Inflammatory macrophage treated with lipopolysaccharide for 4 hours (primary cell): ENCODE measurements around the gene CYP27B1.
"Not testable (repeated sequence)": the region's sequence is repeated elsewhere in the genome, so short reads cannot be mapped to it uniquely, and the experiment has no call there.

ENCODE experiments used
- DNase-seq: peaks from one replicate; pipeline ENCODE4 v3.0.0-alpha.2; 2020

The CYP27B1 gene

DNA sequence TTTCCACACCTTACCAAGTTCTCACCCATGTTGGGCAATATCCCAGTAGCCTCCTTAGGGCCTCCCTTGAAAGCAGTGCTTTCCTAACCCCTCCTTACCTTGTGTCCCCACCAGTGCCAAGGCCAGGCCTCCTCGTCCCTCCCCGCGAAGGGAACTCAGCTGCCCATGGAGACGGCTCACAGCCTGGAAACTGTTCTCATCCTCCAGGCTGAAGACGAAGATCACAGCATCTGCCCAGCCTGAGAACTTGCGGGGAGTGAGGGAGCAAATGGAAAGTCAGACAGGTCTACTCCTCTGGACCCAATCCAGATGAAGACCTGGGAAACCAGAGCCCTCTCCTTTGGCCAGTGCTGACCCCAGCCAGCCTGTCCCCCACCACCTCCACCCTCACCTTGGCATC lies 33.0 kb downstream of the CYP27B1 start:
- no peak for DNase-seq

DNA sequence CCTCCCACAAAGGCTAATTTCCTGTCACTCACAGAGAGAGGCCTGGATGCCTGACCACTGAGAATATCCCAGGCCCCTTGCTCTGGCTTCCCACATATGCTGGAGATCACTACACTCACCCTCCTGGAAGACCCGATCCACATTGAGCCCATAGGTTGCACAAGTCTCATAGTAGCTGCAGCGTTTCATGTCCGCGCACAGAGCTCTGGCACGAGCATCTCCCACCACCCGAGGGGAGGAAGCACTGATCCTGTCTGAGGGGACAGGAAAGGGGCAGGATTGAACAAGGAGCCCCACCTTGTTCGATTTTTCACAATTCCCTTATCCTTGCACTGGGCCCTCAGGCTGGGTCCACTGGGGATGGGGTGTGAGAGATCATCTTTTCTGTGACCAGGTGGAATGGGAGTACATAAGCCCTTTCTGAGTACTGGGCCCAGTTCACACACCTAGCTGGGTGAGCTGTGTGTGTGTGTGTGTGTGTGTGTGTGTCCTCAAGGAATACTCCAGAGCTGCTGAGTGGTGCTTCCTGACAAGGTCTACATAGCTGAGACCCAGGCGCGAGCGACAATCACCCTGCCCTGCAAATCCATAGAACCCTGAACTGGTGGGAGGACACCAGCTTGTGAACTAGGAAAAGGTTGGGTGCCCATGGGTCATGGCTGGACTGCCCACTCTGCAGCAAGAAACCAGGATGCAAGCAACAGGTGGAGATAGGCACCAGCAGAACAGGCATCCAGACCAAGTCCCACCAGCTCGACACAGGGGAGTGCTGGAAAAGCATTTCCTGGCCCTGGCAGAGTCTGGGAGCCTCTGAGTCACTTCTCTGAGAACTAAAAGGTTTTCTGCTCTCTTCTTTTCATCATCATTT lies 33.9 kb downstream of the CYP27B1 start:
- DNase-seq: no peak

DNA sequence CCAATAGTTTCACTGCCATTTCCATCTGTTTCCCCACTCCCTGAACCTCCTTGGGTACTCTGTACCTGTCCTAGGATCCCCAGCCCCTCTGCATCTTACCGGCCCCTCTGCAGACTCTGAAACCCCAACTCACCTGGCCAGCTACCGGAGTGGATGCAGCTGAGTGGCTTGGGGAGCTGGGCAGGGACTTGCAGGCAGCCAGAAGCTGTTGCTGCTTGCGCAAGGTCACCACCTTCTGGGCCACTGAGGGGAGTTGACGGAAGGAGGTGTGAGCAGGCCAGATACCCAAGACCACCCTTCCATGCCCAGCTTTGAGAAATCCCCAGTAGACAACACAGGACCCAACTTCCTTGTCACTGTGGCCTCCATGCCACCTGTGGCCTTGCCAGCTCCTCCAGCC lies 34.6 kb downstream of the CYP27B1 start:
- DNase-seq: no peak

DNA sequence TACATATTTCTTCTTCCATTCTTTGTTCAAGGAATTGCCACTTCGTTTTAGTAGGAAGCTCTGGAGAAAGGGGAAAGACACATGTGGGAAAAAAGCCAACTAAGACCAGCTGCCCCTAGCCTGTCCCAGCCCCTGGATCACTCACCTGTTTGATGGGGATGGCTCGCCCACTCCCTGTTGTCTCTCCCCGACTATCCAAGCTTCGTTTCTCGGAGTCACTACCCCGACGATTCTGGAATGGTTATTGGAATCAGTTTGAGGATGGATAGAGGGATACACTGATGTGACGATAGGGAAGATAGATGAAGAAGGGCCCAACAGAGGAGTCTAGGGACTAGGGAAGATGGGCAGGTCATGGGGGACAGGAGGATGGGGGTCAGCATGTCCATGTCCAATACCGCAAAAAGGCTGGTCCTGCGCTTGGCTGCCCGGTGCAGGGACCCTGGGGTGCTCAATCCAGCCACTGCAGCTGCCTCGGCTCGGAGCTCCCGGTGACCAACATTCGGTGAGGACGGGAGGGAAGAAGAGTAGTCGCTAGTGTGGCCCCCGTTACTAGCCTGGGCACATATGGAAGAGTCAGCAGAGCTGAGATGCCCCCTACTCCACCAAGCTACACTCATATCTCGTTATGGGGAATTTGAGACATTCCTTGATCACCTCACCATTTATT lies 35.3 kb downstream of the CYP27B1 start:
- no peak for DNase-seq

DNA sequence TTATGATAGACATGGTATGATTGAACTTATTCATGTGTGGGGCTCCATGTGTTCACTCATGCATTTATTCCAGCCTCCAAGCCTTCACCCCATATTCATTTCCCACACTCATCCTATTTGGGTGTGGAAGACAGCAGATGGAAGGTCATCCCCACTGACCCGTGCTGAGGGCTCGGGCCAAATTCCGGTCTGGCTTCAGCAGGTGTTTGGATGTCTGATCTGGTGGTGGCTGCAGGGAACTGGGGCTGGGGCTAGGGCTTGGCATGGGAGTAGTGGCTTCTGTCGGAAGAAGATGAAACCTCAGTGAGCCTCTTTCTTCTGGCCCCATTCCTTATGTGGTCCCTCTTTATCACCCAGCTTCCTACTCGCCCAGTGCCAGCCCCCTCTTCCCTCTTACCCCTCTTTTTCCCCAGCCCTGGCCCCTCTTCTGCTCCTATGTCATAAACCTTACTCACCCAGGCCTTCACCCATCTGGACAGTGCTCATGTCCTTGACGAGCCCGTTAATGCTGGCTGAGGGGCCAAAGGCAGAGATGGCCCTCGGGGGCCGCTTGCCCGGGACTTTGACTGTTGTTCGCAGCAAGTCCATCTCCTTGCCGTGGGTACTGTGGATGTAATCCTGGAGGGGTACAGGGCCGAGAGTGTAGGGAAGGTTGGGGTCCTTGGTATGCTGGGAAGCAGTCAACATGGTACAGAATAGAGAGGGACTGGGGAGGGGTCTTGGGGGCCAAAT lies 36.4 kb downstream of the CYP27B1 start:
- DNase-seq: no peak

DNA sequence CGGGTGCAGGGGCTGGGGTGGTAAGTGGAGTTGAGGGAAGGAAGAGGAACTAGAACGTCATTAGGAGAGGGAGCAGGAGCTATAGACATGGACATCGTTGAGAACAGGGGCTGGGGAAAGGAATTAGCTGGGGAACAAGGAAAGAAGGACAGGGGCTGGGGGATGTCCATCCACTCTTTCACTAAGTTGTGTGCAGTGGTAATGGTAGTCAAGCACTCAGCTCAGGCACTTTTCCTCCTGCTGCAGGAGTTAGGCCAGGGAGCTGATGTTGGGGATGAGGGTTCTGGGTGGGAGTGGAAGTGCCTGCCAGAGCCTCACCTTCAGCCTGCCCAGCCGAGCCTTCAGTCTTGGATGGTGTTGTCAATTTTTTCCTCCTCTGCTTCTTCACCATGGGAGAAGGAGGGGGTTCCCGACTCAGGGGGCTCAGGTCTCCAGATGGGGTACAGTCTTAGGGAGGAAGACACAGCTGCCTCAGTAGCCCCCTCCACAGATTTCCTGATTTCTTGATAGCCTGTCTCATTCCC lies 37.5 kb downstream of the CYP27B1 start:
- no peak for DNase-seq

DNA sequence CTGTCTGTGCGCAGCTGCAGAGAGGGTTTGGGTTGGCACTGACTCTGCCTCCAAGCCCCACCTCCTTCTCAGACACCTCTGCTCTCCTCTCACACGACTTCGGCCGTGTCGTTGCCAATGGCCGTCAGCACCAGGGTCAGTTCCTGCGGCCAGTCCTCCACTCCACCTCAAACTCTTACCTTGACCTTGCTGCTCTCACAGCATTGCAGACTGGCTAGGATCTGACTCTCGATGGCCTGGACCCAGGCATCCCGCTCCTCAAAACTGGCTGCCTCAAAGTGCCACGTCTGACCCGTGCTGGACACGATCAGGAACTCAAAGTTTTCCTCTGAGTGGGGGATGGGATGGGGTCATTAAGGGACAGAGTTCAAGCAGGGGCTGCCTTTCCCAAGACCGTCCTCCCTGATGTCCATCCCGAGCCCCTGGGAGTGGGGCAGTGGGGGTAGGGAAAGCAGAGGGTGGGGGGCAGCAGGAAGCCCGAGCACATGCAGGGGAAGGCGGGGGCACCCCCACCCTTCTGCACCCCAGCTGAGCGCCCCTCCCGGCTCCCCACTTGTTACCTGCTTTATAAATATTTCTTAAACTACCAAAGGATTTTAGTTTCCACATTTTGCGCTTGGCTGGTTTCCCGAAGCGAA lies 39.0 kb downstream of the CYP27B1 start:
- DNase-seq: no peak

DNA sequence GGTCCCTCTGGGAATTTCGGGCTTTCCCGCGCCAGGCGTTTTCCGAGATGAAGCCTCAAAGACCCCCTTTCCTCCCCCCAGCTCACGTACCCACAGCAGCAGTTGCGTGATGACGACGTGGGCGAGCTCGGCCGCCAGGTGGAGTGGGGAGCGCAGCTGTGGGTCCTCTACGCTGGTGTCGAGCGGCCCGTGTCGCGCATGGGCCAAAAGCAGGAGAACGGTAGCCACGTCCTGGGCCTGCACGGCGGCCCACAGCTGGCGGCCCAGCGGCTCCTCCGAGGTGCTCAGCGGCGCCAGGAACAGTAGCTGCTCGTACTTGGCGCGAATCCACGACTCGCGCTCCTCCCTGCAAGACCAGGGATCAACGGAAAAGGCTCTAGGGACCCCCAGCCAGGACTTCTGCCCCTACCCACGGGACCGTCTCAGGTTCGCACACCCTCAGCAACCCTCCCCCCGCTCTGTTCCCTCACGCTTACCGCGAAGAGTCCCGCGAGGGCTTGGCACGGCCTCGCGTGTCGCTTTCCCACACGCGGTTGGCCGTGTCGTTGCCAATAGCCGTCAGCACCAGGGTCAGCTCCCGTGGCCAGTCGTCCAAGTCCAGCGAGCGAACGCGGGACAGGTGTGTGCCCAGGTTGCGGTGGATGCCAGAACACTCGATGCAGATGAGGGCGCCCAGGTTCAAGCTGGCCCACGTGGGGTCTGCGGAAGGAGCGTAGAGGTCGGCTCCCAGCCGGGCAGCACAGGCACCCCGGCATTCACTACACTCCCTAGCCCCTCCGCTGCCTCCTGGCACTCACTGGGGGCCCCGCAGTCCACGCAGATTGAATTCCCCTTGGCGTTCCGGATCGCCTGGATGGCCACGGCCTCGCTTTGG lies 39.8 kb downstream of the CYP27B1 start:
- DNase-seq: no peak

DNA sequence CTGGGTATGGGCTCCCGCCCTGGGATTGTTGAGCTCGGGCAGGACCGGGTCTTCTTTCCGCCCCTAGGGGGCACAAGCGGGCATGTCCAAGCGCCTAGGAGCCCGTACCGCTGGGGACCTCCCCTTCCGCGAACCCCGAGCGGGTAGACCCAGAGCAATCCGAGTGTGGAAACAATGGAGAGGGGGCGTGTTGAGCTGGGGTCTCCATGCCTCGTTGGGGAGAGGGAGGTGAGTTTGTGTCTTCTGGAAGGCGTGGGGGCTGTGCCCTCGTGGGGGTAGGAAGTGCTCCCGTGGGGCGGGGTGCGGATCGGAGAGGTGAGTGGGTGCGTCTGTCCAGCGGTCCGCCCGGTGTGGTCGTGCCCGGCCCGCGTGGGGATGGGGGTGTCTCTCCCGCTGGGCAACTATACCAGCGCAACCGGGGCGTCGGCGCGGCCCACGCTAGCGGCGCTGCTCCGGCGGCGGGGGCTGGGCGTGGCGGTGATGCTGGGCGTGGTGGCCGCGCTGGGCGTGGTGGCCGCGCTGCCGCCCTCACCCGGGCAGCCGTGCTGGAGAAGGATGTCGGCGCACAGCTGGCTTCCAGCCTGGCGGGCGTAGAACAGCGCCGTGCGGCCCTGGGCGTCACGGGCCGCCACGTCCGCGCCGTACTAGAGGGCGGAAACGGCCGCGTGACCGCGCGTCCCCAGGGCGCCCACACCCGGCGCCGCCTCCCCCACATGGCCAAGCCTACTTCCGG lies 40.6 kb downstream of the CYP27B1 start:
- DNase-seq: peak; percentile 23

DNA sequence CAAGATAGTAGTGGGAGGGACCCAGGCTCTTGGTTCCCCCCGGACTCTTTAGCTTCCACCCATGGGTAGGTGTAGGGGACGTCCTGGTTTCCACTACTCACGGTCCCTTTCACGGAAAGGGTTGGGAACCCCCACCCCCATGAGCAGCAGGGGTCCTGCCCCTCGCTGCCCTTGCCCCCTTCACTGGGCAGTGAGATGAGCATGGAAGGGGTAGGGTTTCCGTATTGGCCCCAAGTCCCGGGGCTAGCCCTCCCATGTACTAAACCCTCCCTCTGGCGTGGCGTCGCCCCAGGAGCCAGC lies 41.1 kb downstream of the CYP27B1 start:
- no peak for DNase-seq

DNA sequence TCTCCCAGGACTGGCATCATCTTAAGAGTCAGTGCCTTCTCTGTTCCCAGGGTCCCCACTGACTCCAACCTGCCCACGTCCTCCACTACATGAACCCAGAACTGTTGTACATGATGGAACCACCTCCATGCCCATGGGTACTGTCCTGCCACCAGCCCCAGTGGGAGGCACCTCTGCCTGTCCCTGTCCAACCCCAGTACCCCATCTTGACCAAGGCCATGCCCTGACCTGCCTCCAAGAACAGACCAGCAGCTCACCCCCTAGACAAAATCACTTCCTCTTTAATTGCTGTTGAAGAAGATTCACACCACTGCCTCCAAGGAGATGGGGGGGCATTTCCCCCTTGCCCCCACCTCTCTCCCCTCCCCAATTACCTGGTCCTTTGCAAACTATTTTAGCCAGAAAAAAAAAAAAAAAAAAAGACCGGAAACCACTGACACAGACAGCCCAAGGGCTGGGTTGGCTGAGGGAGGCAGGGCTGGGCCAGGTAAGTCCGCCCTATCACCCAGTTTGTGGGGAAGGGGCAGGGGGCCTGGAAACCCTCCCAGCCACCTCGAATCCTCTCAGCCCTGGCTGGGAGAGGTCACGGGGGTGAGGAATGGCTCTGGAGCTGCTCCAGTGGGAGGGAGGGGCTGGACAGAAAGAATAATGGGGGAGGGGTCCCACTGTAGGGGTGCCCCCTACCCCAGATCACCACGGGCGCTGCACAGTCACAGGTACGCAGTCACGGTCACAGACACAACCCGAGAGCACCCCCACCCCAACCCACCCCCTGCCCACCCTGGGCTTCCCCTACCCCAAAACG lies 41.7 kb downstream of the CYP27B1 start:
- DNase-seq: no peak

DNA sequence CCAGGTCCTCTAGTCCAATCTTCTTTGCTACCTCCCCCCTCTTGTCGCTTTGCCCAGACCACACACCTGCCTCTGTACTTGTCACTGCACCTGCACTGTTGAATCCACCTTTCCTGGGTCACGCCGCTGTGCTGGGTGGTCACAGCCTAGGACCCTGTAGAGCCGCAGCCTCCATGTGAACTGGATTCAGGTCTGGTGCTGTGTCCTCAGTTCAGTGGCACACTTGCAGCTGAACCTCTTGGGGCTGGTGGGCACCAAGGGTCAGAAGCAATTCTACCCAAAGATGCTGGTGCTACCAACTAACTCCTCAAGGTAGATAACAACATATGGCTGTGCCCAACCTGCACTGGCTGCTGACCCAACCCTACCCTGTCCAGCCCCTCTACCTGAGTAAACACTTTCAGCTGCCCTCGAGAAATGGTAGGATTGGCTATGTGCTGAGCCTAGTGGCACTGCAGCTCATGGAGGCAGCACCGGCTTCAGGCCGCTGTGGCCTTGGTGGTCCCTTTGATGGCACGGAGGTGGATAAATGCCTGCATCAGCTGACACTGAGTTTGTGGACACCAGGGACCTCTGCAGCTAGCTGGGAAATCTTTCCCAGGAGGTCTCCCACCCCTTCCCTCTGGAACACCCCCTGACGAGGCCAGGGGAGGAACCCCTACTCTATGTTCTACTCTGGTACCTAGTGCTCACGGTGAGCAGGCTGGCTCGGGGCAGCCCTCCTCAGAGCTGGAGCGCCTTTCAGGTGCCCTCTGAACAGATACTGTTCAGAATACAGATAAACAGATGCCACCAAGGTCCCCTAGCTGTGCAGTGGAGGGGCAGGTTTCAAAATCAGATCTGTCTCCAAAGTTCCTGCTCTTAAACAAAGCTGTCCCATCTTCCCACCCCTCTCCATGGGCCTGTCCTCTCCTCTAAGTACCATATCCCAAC lies 42.6 kb downstream of the CYP27B1 start:
- DNase-seq: no peak

DNA sequence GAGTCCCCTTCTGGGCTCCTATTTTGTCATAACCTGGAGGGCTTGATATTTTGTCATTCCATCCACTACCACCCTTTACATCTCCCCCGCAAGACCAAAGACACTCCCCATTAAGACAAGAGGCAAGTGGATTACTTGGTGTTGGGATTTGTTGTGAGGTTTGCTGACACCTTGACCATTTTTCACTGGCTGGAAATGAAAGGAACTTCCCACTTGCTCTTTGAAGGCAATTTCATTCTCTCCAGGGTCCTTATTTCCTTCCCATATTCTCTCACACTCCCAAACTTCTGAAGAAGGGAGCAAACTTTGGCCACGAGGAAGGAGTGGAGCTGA lies 43.3 kb downstream of the CYP27B1 start:
- no peak for DNase-seq

DNA sequence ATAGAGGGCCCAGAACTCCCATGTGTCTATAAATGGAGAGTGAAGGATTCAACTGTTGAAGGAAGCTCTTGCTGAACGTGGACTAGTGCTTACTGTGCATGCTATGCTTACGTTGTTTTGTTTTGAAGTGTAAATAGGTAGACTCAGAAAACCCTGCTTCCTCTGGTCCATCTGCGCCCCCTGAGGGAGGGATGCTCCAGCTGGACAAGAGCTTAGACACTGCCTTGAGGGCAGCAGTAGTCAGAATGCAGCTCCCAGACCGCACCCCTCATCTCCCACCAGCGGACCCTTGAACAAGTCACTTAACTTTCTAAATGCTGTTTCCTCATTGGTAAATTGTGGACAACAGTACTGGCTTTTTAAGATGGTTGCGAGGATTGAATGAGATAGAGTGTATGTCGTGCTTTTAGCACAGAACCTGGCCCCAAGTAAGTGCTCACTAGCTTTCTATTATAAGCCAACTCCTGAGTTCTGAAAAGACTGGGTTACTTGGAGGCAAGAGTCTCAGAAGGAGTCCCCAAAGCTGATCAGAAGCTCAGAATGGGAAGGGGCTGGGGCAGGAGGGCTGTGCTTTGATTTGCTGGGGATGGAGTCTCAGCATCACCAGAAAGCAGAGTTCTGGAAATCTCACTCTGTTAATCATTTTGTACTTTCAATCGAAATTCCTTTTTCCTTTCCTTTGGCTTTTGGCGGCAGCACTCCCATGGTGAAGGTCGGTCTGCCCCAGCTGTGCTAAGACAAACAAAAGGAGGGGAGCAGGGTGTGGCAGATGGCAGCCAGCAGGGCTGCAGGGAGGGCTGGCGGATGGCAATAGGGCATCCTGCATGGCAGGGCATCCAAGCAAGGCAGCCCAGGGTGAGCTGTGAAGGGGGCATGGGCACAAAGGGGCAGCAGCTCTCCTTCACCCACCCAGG lies 43.9 kb downstream of the CYP27B1 start:
- DNase-seq: no peak

DNA sequence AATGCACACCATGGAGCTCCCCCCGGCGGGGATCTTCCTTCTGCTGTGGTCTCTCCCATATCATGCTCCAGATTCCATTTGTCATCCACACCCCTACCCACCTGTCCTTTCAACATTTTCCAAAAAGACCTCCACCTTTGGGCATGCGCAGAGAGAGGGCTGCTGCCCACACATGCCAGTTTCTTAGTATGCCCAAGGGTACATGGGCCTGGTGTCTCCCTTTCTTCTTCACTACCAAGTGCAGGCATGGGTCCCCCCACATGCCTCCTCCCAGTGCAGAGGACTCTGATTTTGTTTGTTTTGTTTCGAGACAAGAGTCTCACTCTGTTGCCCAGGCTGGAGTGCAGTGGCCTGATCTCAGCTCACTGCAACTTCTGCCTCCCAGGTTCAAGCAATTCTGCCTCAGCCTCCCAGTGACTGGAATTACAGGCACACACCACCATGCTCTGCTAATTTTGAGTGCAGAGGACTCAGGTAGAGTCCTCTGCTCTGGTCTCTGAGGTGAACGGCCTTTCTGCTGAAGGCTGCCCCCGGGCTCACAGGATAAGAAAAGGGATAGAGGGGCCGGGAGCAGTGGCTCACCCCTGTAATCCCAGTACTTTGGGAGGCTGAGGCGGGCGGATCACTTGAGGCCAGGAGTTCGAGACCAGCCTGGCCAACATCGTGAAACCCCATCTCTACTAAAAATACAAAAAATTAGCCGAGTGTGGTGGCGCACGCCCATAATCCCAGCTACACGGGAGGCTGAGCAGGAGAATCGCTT lies 44.9 kb downstream of the CYP27B1 start:
- DNase-seq: not testable (repeated sequence)

DNA sequence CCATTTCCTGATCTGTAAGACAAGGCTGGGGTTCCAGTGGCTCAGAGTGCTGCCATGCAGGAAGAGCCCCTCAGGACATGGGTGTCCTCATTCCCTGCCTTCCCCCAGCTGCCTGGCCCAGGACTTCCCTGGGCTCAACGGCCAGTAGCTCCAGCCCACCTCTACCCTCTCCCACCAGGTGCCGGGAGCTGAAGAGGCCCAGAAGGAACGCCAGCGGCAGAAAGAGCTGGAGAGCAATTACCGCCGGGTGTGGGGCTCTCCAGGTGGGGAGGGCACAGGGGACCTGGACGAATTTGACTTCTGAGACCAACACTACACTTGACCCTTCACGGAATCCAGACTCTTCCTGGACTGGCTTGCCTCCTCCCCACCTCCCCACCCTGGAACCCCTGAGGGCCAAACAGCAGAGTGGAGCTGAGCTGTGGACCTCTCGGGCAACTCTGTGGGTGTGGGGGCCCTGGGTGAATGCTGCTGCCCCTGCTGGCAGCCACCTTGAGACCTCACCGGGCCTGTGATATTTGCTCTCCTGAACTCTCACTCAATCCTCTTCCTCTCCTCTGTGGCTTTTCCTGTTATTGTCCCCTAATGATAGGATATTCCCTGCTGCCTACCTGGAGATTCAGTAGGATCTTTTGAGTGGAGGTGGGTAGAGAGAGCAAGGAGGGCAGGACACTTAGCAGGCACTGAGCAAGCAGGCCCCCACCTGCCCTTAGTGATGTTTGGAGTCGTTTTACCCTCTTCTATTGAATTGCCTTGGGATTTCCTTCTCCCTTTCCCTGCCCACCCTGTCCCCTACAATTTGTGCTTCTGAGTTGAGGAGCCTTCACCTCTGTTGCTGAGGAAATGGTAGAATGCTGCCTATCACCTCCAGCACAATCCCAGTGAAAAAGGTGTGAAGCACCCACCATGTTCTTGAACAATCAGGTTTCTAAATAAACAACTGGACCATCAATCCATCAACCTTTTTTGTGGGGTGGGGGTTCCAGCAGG lies 46.0 kb downstream of the CYP27B1 start:
- DNase-seq: no peak
